Measurements from ENCODE around the gene ARHGAP9. TPM values are rescaled to one million over a fixed set of nuclear protein-coding genes. Genes with fewer than 3 reads are reported as not detected.

Gene ARHGAP9
- polyA plus RNA-seq, 1 of the 3 experiments (the other 2 are of a cell fraction), result 0.66 TPM

GRCh38 chr12:57476162-57476992 is 3.3 kb downstream of the ARHGAP9 start:
- no peaks in the 10 kb centered on the region for H4K20me1 ChIP-seq (ENCODE audit: insufficient read depth)
- H3K79me2 ChIP-seq (ENCODE audit: insufficient read depth), result no peaks in the 10 kb centered on the region
- H3K4me3 ChIP-seq (ENCODE audit: low read depth in 2 of 2, low read length in 1 of 2), result peak overlapping the region; percentile 33 to 41; a peak in 3 of 4 replicates
- H3K4me1 ChIP-seq (ENCODE audit: control insufficient read depth in 1 of 2, insufficient read depth in 2 of 2, low read depth in 1 of 2, low read length in 1 of 2), result peaks cover 0 to 10% of the 10 kb centered on the region in 2 experiments; a peak in 3 of 4 replicates
- WGBS (ENCODE audit: low lambda C conversion rate), result 47% methylated on average over 28 of the region's 29 CpGs
- no peaks in the 10 kb centered on the region for H3K9me3 ChIP-seq
- POLR2A ChIA-PET, result interaction anchor here (1.3 kb wide), 1 partner anchor 43 kb away, joined by 6 read pairs; the partner anchor contains the start of gene DDIT3
- peaks cover 53% of the 10 kb centered on the region for H3K27me3 ChIP-seq (ENCODE audit: insufficient read depth)
- CTCF ChIA-PET, result interaction anchor here (1.1 to 4.8 kb wide), 4 partner anchors 9 to 155 kb away, joined by 3 to 67 read pairs (median 3); partner anchors contain the start of gene GLI1
- no peak for TF ChIP-seq GATA2 (CRISPR knock-in tag; IDR thresholded peaks at IDR 0.05)
- TF ChIP-seq, protein P1, sequence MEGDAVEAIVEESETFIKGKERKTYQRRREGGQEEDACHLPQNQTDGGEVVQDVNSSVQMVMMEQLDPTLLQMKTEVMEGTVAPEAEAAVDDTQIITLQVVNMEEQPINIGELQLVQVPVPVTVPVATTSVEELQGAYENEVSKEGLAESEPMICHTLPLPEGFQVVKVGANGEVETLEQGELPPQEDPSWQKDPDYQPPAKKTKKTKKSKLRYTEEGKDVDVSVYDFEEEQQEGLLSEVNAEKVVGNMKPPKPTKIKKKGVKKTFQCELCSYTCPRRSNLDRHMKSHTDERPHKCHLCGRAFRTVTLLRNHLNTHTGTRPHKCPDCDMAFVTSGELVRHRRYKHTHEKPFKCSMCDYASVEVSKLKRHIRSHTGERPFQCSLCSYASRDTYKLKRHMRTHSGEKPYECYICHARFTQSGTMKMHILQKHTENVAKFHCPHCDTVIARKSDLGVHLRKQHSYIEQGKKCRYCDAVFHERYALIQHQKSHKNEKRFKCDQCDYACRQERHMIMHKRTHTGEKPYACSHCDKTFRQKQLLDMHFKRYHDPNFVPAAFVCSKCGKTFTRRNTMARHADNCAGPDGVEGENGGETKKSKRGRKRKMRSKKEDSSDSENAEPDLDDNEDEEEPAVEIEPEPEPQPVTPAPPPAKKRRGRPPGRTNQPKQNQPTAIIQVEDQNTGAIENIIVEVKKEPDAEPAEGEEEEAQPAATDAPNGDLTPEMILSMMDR (IDR thresholded peaks at IDR 0.05), result peak; percentile 32
- DNase-seq, result no peak
- no peaks in the 10 kb centered on the region for H3K9me2 ChIP-seq
- H3K9ac ChIP-seq, result no peak overlapping the region
- H3K36me3 ChIP-seq (replicated peaks in 1 of 2; ENCODE audit: control insufficient read depth in 1 of 2, insufficient read depth in 2 of 2, low read length in 1 of 2), result no peaks in the 10 kb centered on the region
- H2AFZ ChIP-seq (ENCODE audit: low read depth), result no peak overlapping the region
- H3K27ac ChIP-seq (ENCODE audit: low read depth in 2 of 2, low read length in 1 of 2), result no peak overlapping the region
- H3F3A ChIP-seq (replicated peaks; ENCODE audit: insufficient read depth), result no peaks in the 10 kb centered on the region
- peak overlapping the region; percentile 82 for H3K4me2 ChIP-seq

DNA sequence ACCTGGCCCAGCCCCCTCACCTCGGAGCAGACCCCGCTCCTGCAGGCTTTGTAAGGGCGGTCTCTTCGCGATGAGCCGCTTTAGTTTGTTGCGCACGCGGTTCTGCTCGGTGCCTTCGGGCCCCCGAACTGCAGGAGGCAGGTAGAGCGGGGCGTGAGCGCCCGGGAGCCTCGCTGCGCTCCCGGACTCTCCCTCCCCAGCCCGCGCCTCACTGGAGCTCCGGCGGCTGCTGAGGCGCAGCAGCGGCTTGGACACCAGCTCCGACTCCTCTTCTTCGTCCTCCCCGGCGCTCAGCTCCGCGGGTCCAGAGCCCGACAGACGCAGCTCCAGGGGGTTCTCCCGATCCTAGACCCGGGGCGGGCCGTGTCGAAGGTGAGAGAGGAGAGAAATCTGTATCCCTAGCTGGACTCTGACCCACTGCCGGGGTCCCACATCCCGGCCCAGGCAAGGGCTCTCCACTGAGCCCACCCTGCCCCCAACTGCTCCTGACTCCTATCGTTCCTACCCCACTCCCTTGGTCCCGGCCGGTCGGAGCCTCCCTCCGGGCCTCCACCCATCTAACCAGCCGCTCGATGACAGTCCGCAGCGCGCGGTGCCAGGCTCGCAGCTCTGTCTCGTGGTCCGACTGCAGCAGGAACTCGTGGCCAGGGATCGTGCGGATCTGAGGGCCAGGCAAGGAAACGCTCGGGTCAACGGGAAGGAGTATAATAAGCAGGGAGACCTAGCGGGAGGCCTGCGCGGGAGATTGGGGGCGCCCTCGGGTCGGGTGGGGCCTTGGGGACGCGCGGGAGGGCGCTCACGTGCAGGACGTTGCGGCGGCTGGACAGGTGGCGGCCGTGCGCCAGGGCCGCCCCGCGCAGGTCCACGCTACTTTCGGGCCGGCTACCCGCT is 4.2 kb downstream of the ARHGAP9 start:
- H3K9ac ChIP-seq, result no peak overlapping the region
- H3F3A ChIP-seq (replicated peaks; ENCODE audit: insufficient read depth), result no peaks in the 10 kb centered on the region
- no peak overlapping the region for H3K27ac ChIP-seq (ENCODE audit: low read depth in 2 of 2, low read length in 1 of 2)
- peak; percentile 80 for DNase-seq
- no peaks in the 10 kb centered on the region for H3K36me3 ChIP-seq (replicated peaks in 1 of 2; ENCODE audit: control insufficient read depth in 1 of 2, insufficient read depth in 2 of 2, low read length in 1 of 2)
- no peaks in the 10 kb centered on the region for H3K79me2 ChIP-seq (ENCODE audit: insufficient read depth)
- ChIA-PET POLR2A (interaction anchor here (1.3 kb wide), 1 partner anchor 44 kb away, joined by 6 read pairs; the partner anchor contains the start of gene DDIT3), CTCF (interaction anchor here (0.6 to 4.8 kb wide), 8 partner anchors 11 to 167 kb away, joined by 3 to 67 read pairs (median 3); partner anchors contain the start of genes DDIT3 and GLI1)
- H3K4me3 ChIP-seq (ENCODE audit: low read depth in 2 of 2, low read length in 1 of 2), result peak overlapping the region; percentile 33 to 41
- H3K4me2 ChIP-seq, result peak overlapping the region; percentile 82
- H3K27me3 ChIP-seq (ENCODE audit: insufficient read depth), result peaks cover 61% of the 10 kb centered on the region
- H3K4me1 ChIP-seq (ENCODE audit: control insufficient read depth in 1 of 2, insufficient read depth in 2 of 2, low read depth in 1 of 2, low read length in 1 of 2), result peaks cover 0 to 10% of the 10 kb centered on the region in 2 experiments; a peak in 3 of 4 replicates
- H2AFZ ChIP-seq (ENCODE audit: low read depth), result peak overlapping the region; percentile 59; the same call in 1 of the 2 replicates
- TF ChIP-seq MAX (IDR thresholded peaks at IDR 0.05; ENCODE audit: low read depth), result 0 out of 2 replicates have a peak, but pooled peaks have one; percentile 26
- peak; percentile 55; the same call in 1 of the 2 replicates for TF ChIP-seq MXI1 (IDR thresholded peaks at IDR 0.05; ENCODE audit: low read depth, low read length)
- TF ChIP-seq FOXJ3 (CRISPR knock-in tag; IDR thresholded peaks at IDR 0.05), result no peak
- no peaks in the 10 kb centered on the region for H4K20me1 ChIP-seq (ENCODE audit: insufficient read depth)
- H3K9me2 ChIP-seq, result no peaks in the 10 kb centered on the region
- H3K9me3 ChIP-seq, result no peaks in the 10 kb centered on the region
- 19% methylated on average over 65 of the region's 84 CpGs for WGBS (ENCODE audit: low lambda C conversion rate)

Measured in SK-N-SH (cell line).